ENCODE results near the gene APLP2.

DNA sequence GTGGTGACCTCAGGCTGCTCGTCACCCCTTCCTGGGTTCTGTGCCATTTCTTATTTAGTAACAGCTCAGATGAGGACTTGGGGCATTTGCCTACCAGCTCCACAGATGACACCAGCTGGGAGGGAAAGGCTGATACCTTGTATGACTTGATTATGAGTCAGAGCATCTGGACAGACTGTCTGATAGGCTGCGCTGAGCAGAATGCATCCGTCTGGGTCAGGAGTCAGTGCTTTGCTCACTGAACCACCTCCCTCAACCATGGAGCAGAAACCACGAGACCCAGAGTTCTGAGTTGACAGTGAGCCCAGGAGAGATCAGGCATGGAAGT, 96.7 kb downstream of the APLP2 start:
- TF ChIP-seq, protein P1, sequence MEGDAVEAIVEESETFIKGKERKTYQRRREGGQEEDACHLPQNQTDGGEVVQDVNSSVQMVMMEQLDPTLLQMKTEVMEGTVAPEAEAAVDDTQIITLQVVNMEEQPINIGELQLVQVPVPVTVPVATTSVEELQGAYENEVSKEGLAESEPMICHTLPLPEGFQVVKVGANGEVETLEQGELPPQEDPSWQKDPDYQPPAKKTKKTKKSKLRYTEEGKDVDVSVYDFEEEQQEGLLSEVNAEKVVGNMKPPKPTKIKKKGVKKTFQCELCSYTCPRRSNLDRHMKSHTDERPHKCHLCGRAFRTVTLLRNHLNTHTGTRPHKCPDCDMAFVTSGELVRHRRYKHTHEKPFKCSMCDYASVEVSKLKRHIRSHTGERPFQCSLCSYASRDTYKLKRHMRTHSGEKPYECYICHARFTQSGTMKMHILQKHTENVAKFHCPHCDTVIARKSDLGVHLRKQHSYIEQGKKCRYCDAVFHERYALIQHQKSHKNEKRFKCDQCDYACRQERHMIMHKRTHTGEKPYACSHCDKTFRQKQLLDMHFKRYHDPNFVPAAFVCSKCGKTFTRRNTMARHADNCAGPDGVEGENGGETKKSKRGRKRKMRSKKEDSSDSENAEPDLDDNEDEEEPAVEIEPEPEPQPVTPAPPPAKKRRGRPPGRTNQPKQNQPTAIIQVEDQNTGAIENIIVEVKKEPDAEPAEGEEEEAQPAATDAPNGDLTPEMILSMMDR (conservative IDR thresholded peaks at IDR 0.05; ENCODE audit: low read depth, low read length), result no peak
- TF ChIP-seq EZH2 (IDR thresholded peaks at IDR 0.05; ENCODE audit: low read length, unreplicated experiment), result no peak
